Activated naive CD8-positive, alpha-beta T cell treated with anti-CD3 and anti-CD28 coated beads, Interleukin-2, amount 50 U/mL, for 24 hours (primary cell): ENCODE data around the gene SLC12A5.

Source experiments
- ATAC-seq: fragments of 150-1000 bp; cut with Tn5 transposase; one replicate; pipeline ENCODE4 v1.10.0; 2021
- DNase-seq: peaks from one replicate; pipeline ENCODE4 v3.0.0; 2021
- H3K27ac Mint-ChIP-seq: one replicate; pipeline ENCODE4 v1.8.0; 2021; ENCODE audit warnings: mild to moderate bottlenecking, mixed read lengths
- H3K27me3 Mint-ChIP-seq: one replicate; pipeline ENCODE4 v1.8.0; 2021; ENCODE audit warnings: mixed read lengths
- H3K36me3 Mint-ChIP-seq: one replicate; pipeline ENCODE4 v1.8.0; 2021; ENCODE audit warnings: low read depth, mixed read lengths
- H3K4me1 Mint-ChIP-seq: one replicate; pipeline ENCODE4 v1.8.0; 2021; ENCODE audit warnings: mixed read lengths
- H3K4me3 Mint-ChIP-seq: one replicate; pipeline ENCODE4 v1.8.0; 2021; ENCODE audit warnings: mild to moderate bottlenecking, moderate library complexity, mixed read lengths
- H3K9me3 Mint-ChIP-seq: one replicate; pipeline ENCODE4 v1.8.0; 2021; ENCODE audit warnings: mixed read lengths

The SLC12A5 gene

GRCh38 chr20:46013322-46013828 is 15.6 kb upstream of the SLC12A5 start:
- Mint-ChIP-seq H3K27ac (no peak overlapping the region), H3K4me1 (peaks cover 46% of the 10 kb centered on the region), H3K4me3 (no peak overlapping the region)

DNA sequence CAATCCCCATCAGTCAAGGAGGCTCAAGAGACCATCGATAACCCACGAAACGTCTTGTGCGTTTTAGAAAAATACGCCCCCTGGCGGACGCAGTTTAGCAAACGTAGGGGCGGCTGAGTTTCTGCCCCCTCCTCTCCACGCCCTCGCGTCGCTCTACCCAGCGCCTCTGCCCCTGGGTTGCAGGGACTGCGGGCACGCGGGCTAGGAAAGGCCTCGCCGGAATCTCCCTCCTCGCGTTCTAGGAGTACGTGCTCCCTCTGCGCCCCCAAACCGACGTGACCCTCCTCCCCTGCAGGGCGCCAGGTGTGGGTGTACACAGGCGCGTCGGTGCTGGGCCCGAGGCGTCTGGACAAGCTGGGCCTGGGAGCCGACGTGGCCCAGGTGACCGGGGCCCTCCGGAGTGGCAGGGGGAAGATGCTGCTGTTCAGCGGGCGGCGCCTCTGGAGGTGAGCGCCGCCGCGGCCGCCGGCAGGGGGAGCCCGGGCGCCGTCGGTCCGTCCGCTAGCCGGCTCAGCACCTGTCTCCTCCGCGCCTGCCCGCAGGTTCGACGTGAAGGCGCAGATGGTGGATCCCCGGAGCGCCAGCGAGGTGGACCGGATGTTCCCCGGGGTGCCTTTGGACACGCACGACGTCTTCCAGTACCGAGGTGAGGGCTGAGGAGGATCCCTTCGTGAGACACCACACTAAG is 15.0 kb upstream of the SLC12A5 start:
- Mint-ChIP-seq H3K27me3 (peaks cover 61% of the 10 kb centered on the region), H3K4me3 (no peak overlapping the region), H3K27ac (peak overlapping the region; percentile 37), H3K36me3 (peaks cover 3% of the 10 kb centered on the region), H3K4me1 (peaks cover 40% of the 10 kb centered on the region), H3K9me3 (no peaks in the 10 kb centered on the region)
- DNase-seq: peak; percentile 80
- peak; percentile 82 for ATAC-seq

More at GRCh38 chr20:46013322-46013828, 15.6 kb upstream of the SLC12A5 start:
- DNase-seq (no peak), ATAC-seq (no peak)
- peaks cover 64% of the 10 kb centered on the region for H3K27me3 Mint-ChIP-seq
- H3K9me3 Mint-ChIP-seq: no peaks in the 10 kb centered on the region
- peaks cover 3% of the 10 kb centered on the region for H3K36me3 Mint-ChIP-seq

- Mint-ChIP-seq H3K4me3 (no peak overlapping the region), H3K4me1 (peaks cover 32% of the 10 kb centered on the region), H3K36me3 (peaks cover 3% of the 10 kb centered on the region), H3K27ac (peak overlapping the region; percentile 37), H3K9me3 (no peaks in the 10 kb centered on the region), H3K27me3 (peaks cover 53% of the 10 kb centered on the region)
- no peak for DNase-seq
- ATAC-seq: no peak
These were observed 14.3 kb upstream of the SLC12A5 start for GRCh38 chr20:46014517-46015396.

GRCh38 chr20:46017272-46017671 is 11.7 kb upstream of the SLC12A5 start:
- Mint-ChIP-seq H3K36me3 (no peaks in the 10 kb centered on the region), H3K27me3 (peaks cover 42% of the 10 kb centered on the region), H3K9me3 (no peaks in the 10 kb centered on the region), H3K4me1 (peaks cover 22% of the 10 kb centered on the region), H3K4me3 (no peak overlapping the region), H3K27ac (no peak overlapping the region)
- DNase-seq: no peak
- ATAC-seq: no peak

GRCh38 chr20:46018112-46018511 is 10.9 kb upstream of the SLC12A5 start:
- no peak for ATAC-seq
- Mint-ChIP-seq H3K4me1 (peaks cover 22% of the 10 kb centered on the region), H3K9me3 (no peaks in the 10 kb centered on the region), H3K4me3 (no peak overlapping the region), H3K27ac (no peak overlapping the region), H3K27me3 (peaks cover 37% of the 10 kb centered on the region), H3K36me3 (no peaks in the 10 kb centered on the region)
- DNase-seq: no peak

DNA sequence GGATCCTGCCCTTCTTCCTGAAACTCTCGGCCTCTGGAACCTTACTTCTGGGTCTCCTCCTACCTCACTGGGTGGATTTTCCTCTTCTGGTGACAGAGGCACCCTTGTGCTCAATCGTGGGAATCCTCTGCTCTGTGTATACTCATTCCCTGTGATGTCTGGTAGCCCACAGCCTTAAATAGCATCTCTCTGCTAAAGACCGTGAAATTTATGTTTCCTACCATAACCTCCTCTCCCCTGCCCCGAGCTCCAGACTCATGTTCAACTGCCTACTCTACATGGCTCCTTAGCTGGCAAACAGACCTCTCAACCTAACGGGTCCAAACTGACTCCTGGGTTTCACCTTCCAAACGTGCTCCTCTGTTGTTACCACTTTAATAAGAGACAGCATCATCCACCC is 10.4 kb upstream of the SLC12A5 start:
- Mint-ChIP-seq H3K9me3 (no peaks in the 10 kb centered on the region), H3K4me1 (peaks cover 22% of the 10 kb centered on the region), H3K27ac (no peak overlapping the region), H3K4me3 (no peak overlapping the region), H3K27me3 (peaks cover 40% of the 10 kb centered on the region), H3K36me3 (no peaks in the 10 kb centered on the region)
- DNase-seq (no peak), ATAC-seq (no peak)

GRCh38 chr20:46020555-46020954 is 8.5 kb upstream of the SLC12A5 start:
- H3K4me1 Mint-ChIP-seq: peaks cover 16% of the 10 kb centered on the region

GRCh38 chr20:46021361-46022359 is 7.4 kb upstream of the SLC12A5 start:
- peak; percentile 70 for DNase-seq
- no peaks in the 10 kb centered on the region for H3K9me3 Mint-ChIP-seq
- H3K4me1 Mint-ChIP-seq: peaks cover 16% of the 10 kb centered on the region
- H3K27ac Mint-ChIP-seq: no peak overlapping the region
- no peaks in the 10 kb centered on the region for H3K36me3 Mint-ChIP-seq
- peak overlapping the region; percentile 69 for H3K4me3 Mint-ChIP-seq
- ATAC-seq: peak; percentile 48
- peaks cover 40% of the 10 kb centered on the region for H3K27me3 Mint-ChIP-seq

More at GRCh38 chr20:46020555-46020954, 8.5 kb upstream of the SLC12A5 start:
- H3K4me3 Mint-ChIP-seq: no peak overlapping the region
- DNase-seq (no peak), ATAC-seq (no peak)
- H3K27ac Mint-ChIP-seq: no peak overlapping the region
- no peaks in the 10 kb centered on the region for H3K36me3 Mint-ChIP-seq
- H3K9me3 Mint-ChIP-seq: no peaks in the 10 kb centered on the region
- H3K27me3 Mint-ChIP-seq: peaks cover 39% of the 10 kb centered on the region

DNA sequence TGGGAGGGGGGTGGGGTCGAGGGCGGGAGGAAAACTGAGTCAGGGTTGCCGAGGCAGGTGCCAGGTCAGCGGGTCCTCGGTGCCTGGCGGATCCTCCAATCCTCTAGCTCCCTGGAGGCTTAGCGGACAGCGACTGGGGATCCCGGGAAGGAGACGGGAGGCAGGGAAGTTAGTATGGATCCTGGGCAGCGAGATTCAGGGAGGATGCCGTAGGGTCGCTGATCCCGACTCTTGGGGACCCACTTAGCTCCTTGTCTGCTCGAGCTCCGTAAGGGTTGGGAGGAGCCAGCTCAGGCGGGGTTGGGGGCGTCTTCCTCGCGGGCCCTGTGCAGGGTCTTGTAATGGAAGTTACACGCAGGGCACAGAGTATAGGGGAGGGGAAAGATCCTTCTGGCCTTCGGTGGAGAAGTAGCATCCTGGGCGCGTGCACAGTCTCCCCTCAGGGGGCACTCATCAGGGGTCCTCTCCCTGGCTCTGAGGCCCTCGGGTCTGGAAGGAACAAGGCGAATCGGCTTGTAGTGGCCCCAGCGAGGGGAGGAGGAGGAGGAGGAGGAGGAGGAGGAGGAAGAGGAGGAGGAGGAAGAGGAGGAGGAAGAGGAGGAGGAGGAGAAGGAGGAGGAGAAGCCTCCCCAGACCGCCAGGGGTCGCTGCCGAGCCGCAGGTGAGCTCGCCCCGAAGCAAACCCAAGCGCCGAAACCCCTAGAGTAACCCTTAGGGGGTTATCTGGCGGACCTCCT is 6.4 kb upstream of the SLC12A5 start:
- peak overlapping the region; percentile 69 for H3K4me3 Mint-ChIP-seq
- peaks cover 16% of the 10 kb centered on the region for H3K4me1 Mint-ChIP-seq
- no peaks in the 10 kb centered on the region for H3K36me3 Mint-ChIP-seq
- ATAC-seq: peak; percentile 58
- H3K27me3 Mint-ChIP-seq: peaks cover 47% of the 10 kb centered on the region
- H3K9me3 Mint-ChIP-seq: no peaks in the 10 kb centered on the region
- DNase-seq: peak; percentile 87
- H3K27ac Mint-ChIP-seq: no peak overlapping the region

DNA sequence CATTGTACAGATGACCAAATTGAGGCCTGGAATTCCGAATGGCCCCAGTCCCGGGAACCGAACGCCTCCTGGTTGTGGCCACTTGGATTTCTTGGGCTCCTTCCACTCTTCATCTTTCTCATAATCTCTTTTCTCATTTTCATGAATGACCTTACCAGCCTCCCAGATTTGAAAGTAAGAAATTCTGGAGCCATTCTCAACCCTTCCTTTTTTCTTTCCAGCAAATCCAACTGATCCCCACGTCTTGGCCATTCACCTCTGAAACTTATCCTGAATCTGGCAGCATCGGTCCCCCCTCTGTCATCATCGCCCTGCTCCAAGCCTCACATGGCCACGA is 5.9 kb upstream of the SLC12A5 start:
- no peak for ATAC-seq
- H3K9me3 Mint-ChIP-seq: no peaks in the 10 kb centered on the region
- H3K36me3 Mint-ChIP-seq: no peaks in the 10 kb centered on the region
- no peak for DNase-seq
- H3K27ac Mint-ChIP-seq: no peak overlapping the region
- H3K4me1 Mint-ChIP-seq: peaks cover 16% of the 10 kb centered on the region
- H3K4me3 Mint-ChIP-seq: no peak overlapping the region
- peaks cover 51% of the 10 kb centered on the region for H3K27me3 Mint-ChIP-seq

GRCh38 chr20:46023999-46024398 is 5.0 kb upstream of the SLC12A5 start:
- H3K9me3 Mint-ChIP-seq: no peaks in the 10 kb centered on the region
- no peaks in the 10 kb centered on the region for H3K36me3 Mint-ChIP-seq
- DNase-seq (no peak), ATAC-seq (no peak)
- no peak overlapping the region for H3K4me3 Mint-ChIP-seq
- H3K27me3 Mint-ChIP-seq: peaks cover 54% of the 10 kb centered on the region
- no peak overlapping the region for H3K27ac Mint-ChIP-seq
- peaks cover 16% of the 10 kb centered on the region for H3K4me1 Mint-ChIP-seq

DNA sequence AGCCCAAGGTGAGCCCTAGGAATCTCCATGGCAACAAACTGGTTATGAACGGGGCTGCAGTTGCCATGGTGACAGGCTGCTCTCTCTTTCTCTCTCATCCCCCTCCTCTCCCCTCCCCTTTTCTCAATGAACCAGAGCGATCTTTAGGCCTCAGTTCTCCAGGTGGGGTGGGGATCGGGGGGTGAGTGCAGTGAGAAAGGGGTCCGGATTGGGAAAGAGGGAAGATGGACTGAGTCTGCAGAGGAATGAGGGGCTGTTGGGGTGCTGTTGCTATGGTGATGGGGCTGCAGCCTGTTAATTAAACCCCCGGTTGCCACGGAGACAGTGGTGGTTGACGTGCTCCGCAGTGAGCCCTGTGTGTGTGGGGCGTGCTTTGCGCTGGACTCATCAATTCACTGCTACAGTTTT is 3.6 kb upstream of the SLC12A5 start:
- H3K27ac Mint-ChIP-seq: no peak overlapping the region
- peaks cover 16% of the 10 kb centered on the region for H3K4me1 Mint-ChIP-seq
- H3K36me3 Mint-ChIP-seq: no peaks in the 10 kb centered on the region
- no peak for ATAC-seq
- H3K4me3 Mint-ChIP-seq: no peak overlapping the region
- DNase-seq: no peak
- no peaks in the 10 kb centered on the region for H3K9me3 Mint-ChIP-seq
- peaks cover 60% of the 10 kb centered on the region for H3K27me3 Mint-ChIP-seq

GRCh38 chr20:46027245-46027853 is 1.7 kb upstream of the SLC12A5 start:
- Mint-ChIP-seq H3K4me3 (no peak overlapping the region), H3K4me1 (peaks cover 5% of the 10 kb centered on the region), H3K36me3 (no peaks in the 10 kb centered on the region), H3K9me3 (no peaks in the 10 kb centered on the region), H3K27ac (no peak overlapping the region), H3K27me3 (peaks cover 62% of the 10 kb centered on the region)
- no peak for DNase-seq
- no peak for ATAC-seq
